Measurements from ENCODE around the gene TUBB4B.

TUBB4B gene

DNA sequence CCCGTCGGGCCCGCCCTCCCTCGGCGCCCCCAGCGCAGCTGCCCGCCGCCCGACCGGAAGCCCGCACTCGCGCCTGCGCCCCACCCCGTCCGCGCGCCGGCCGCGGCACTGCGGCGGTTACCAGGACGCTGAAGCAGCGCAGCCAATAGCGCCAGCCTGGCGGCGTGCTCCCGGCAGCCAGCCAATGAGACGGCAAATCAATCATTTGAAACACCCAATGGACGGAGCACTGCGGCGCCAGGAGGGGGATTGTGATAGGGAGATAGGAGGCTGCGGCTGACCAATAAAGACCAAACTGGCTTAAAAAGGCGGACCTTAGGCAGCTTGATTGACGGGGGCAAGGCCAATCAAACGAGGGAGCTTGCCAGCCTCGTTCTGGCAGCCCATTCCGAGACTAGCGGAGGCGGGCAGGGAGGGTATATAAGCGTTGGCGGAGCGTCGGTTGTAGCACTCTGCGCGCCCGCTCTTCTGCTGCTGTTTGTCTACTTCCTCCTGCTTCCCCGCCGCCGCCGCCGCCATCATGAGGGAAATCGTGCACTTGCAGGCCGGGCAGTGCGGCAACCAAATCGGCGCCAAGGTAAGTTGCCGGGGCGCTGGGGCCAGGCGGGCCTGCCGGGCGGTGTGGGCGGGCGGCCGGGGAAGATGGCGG, at the start of gene TUBB4B:
Gene TUBB4B, plus strand, starts transcription at position 447 of the 649 bp plus-strand sequence. Its CDS starts 74 bp downstream, at position 521.
- Histone ChIP-seq H3K27me3 (no peaks in the 10 kb centered on the region), H3K27ac (peak within 1 kb of the TSS; percentile 94), H3K4me3 (peak within 1 kb of the TSS; percentile 96), H3K4me1 (peaks cover 81% of the 10 kb centered on the region), H3K4me2 (peak within 1 kb of the TSS; percentile 99), H4K20me1 (peaks cover 46% of the 10 kb centered on the region), H3K36me3 (peaks cover 28% of the 10 kb centered on the region), H3K9ac (peak within 1 kb of the TSS; percentile 96), H3K9me3 (no peaks in the 10 kb centered on the region)
- TF ChIP-seq Cebpa-rat (IDR thresholded peaks at IDR 0.05): no peak

DNA sequence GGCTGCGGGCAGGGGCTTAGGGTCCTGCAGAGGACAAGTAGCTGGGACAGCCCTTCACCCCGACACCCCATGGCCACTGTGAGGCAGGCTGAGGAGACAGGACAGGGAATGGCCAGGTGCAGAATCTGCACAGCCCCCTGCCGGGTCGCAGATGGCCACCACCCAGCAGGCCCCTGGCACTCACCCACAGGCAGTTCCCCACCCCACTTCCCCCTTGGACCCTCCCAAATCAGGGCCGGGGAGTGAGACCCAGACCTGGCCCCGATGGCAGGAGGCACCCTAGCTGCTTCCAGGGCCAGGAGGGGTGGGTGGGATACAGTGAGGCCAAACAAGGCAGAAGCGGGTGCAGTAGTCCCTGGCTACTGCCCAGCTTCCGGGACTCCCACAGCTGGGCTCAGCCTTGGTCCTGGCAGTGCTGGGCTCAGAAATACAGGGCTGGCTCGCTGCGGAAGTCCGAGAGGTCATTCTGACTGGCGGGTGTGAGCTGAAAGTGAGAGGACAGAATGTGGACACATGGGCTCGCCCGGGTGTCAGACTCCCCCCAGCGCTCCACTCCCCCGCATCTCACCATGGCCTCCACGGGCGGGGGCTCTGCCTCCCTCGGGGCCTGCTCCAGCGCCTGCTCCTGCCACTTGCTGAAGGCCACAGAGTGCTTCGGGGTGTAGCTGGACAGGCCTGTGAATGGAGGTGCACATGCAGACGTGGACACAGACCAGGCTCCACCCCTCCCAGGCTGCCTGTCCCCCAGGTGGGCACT, 49.2 kb upstream of the TUBB4B start:
- Histone ChIP-seq H3K4me2 (peak overlapping the region; percentile 100), H3K9ac (peak overlapping the region; percentile 85), H3K36me3 (peaks cover 49% of the 10 kb centered on the region), H3K27ac (peak overlapping the region; percentile 91), H3K27me3 (no peaks in the 10 kb centered on the region), H3K4me1 (peaks cover 66% of the 10 kb centered on the region), H3K4me3 (no peak overlapping the region), H3K9me3 (no peaks in the 10 kb centered on the region), H4K20me1 (peaks cover 89% of the 10 kb centered on the region)
- no peak for TF ChIP-seq Cebpa-rat (IDR thresholded peaks at IDR 0.05)

DNA sequence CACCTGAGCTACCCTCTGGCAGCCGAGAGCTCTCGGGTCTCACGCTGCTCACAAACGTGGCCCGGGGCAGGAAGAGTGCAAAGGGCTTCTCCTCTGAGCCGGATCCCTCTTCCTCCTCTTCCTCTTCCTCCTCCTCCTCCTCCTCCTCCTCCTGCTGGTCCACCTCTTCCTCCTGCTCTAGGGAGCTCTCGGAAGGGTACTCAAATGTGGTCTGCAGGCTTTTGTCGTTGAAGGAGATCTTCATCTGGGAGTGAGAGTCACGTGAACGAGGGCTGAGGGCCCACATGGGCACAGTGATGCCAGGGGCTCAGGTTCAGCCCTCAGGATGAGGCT, 48.7 kb upstream of the TUBB4B start:
- H3K27me3 ChIP-seq: no peaks in the 10 kb centered on the region
- peak overlapping the region; percentile 100; the same call in 1 of the 2 replicates for H3K4me2 ChIP-seq
- peaks cover 89% of the 10 kb centered on the region for H4K20me1 ChIP-seq
- peak overlapping the region; percentile 51; the same call in 1 of the 2 replicates for H3K27ac ChIP-seq
- H3K36me3 ChIP-seq: peaks cover 44% of the 10 kb centered on the region
- peak overlapping the region; percentile 85; the same call in 1 of the 2 replicates for H3K9ac ChIP-seq
- H3K4me1 ChIP-seq: peaks cover 65% of the 10 kb centered on the region
- H3K4me3 ChIP-seq: no peak overlapping the region
- no peaks in the 10 kb centered on the region for H3K9me3 ChIP-seq
- no peak for TF ChIP-seq Cebpa-rat (IDR thresholded peaks at IDR 0.05)

DNA sequence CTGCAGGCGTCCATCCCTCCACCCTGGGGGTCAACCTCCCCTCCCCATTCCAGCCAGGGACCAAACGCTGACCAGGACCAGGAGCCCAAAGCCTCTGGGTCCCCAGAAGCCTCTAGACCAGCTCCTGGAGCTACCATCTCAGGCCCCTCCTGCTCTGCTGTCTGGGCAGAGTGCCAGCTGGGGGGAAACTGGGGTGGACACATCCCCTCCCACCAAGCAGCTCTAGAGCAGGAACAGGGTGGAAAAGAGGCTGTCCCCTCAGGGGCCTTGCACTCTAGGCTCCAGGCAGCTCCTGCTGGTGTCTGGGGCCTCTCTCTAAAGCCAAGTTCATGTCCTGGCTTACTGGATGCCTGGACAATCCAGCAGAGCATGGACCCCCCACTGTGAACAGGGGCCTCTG, 48.2 kb upstream of the TUBB4B start:
- H3K9me3 ChIP-seq: no peaks in the 10 kb centered on the region
- H3K27ac ChIP-seq: peak overlapping the region; percentile 51
- no peaks in the 10 kb centered on the region for H3K27me3 ChIP-seq
- H3K4me1 ChIP-seq: peaks cover 65% of the 10 kb centered on the region
- 0 out of 2 replicates have a peak overlapping the region, but pooled peaks have one; percentile 100 for H3K4me2 ChIP-seq
- peak overlapping the region; percentile 48; the same call in 1 of the 2 replicates for H3K9ac ChIP-seq
- no peak for TF ChIP-seq Cebpa-rat (IDR thresholded peaks at IDR 0.05)
- H3K4me3 ChIP-seq: no peak overlapping the region
- H4K20me1 ChIP-seq: peaks cover 89% of the 10 kb centered on the region
- peaks cover 42% of the 10 kb centered on the region for H3K36me3 ChIP-seq

DNA sequence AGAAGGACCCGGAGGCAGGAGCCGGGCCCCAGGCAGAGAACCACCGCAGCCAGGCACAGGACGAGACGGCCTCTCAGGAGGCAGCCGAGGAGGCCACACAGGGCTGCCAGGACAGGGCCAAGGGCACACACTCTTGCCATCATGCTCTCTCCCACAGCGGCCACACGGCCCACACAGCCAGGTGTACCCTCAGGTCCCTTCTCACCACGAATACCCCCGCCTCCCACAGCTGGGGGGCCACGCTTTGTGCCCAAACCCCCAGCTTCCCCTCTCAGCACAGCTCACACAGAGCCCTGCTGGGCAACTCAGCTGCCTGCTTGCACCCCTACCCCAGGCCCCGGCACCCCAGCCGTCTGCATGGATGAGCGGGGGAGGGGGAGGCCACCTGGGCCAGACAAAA, 47.3 kb upstream of the TUBB4B start:
- Histone ChIP-seq H3K4me2 (0 out of 2 replicates have a peak overlapping the region, but pooled peaks have one; percentile 5), H3K27ac (no peak overlapping the region), H3K9me3 (no peaks in the 10 kb centered on the region), H3K4me3 (no peak overlapping the region), H3K36me3 (peaks cover 42% of the 10 kb centered on the region), H4K20me1 (peaks cover 94% of the 10 kb centered on the region), H3K4me1 (peaks cover 74% of the 10 kb centered on the region), H3K9ac (peak overlapping the region; percentile 48), H3K27me3 (no peaks in the 10 kb centered on the region)
- no peak for TF ChIP-seq Cebpa-rat (IDR thresholded peaks at IDR 0.05)

DNA sequence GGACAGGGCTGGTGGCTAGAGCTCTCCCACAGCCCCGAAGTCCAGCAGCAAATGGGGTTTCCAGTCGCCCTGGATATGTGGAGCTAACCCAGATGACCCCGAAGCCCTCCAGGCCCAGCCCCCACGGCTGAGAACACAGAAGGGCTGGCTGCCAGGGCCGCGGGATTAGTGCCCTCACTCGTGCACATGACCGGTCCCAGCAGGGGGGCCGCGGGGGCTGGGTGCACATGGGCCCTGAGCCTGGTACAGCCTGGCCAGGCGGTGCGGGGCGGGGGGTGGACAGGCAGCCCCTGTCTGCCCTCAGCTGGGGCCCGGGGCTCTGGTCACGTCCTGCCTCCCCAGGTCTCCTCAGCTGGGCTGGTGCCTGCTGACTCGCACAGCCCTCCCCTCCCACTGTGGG, 46.7 kb upstream of the TUBB4B start:
- H3K4me2 ChIP-seq: 0 out of 2 replicates have a peak overlapping the region, but pooled peaks have one; percentile 5

DNA sequence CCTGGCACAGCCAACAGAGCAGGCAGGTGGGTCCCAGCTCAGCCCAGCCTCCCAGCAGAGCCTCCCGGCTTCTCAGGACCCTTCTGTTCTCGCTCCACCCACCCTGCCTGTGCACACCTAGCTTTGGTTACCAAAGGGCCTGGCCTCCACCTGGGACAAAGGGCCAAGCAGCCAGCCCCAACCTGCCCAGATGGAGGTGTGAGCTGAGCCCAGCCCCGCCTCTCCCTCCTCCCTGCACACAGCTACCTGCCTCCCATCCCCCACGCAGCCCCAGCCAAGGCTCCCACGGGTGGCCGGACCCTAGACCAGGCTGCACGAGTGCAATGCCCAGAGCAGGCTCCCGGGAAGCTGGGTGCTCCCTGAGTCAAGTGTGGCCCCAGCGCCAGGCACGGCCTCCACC, 46.2 kb upstream of the TUBB4B start:
- TF ChIP-seq Cebpa-rat (IDR thresholded peaks at IDR 0.05): no peak
- H3K27ac ChIP-seq: no peak overlapping the region
- H3K36me3 ChIP-seq: peaks cover 39% of the 10 kb centered on the region
- no peak overlapping the region for H3K4me2 ChIP-seq
- no peaks in the 10 kb centered on the region for H3K9me3 ChIP-seq
- H4K20me1 ChIP-seq: peaks cover 92% of the 10 kb centered on the region
- H3K27me3 ChIP-seq: peaks cover 4% of the 10 kb centered on the region; the same call in 1 of the 2 replicates
- H3K4me3 ChIP-seq: no peak overlapping the region
- H3K9ac ChIP-seq: peak overlapping the region; percentile 48
- H3K4me1 ChIP-seq: peaks cover 77% of the 10 kb centered on the region

More for the DNA sequence above, 46.7 kb upstream of the TUBB4B start:
- peaks cover 78% of the 10 kb centered on the region for H3K4me1 ChIP-seq
- H3K36me3 ChIP-seq: peaks cover 42% of the 10 kb centered on the region
- H3K4me3 ChIP-seq: no peak overlapping the region
- H4K20me1 ChIP-seq: peaks cover 94% of the 10 kb centered on the region
- peaks cover 2% of the 10 kb centered on the region; the same call in 1 of the 2 replicates for H3K27me3 ChIP-seq
- H3K9ac ChIP-seq: peak overlapping the region; percentile 48
- no peaks in the 10 kb centered on the region for H3K9me3 ChIP-seq
- no peak overlapping the region for H3K27ac ChIP-seq
- TF ChIP-seq Cebpa-rat (IDR thresholded peaks at IDR 0.05): no peak

DNA sequence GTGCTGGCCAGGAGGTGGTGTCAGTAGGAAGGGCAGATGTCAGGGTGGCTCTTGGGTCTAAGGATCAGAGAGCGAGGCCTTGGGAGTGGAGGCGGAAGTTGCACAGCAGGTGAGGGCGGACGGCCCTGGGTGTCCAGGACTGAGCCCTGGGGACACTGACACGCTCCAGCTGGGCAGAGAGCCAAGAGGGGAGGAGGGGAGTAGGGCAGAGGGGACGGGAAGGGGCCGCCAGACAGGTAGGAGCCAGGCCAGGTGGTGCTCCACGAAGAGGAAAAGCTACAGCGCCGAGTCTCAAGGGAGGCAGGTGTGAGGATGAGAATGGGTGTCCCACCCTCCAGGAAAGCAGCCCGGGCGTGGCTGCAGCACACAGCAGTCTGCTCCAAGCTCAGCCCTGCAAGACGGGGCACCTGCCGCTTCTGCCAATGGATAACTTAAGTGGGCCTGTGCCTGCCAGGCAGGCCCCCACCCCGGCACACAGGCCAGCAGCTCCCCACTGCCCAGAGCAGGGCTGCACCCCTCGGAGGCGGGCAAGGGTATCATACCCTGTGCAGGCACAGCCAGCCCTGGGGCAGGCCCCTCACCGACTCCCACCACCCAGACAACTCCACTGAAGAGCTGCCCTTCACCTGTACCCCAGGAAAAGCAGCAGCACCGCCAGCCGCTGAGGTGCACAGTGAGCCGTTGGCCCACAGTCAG, 45.4 kb upstream of the TUBB4B start:
- Histone ChIP-seq H3K27ac (peak overlapping the region; percentile 30; the same call in 1 of the 2 replicates), H3K4me2 (no peak overlapping the region), H3K36me3 (peaks cover 32% of the 10 kb centered on the region), H3K9me3 (no peaks in the 10 kb centered on the region), H3K27me3 (peaks cover 4% of the 10 kb centered on the region; the same call in 1 of the 2 replicates), H4K20me1 (peaks cover 84% of the 10 kb centered on the region), H3K9ac (peak overlapping the region; percentile 48; the same call in 1 of the 2 replicates), H3K4me3 (no peak overlapping the region), H3K4me1 (peaks cover 69% of the 10 kb centered on the region)
- no peak for TF ChIP-seq Cebpa-rat (IDR thresholded peaks at IDR 0.05)
